HG03064 (cell line): ENCODE data around the gene RSRC1.
"Not testable (repeated sequence)": the region's sequence is repeated elsewhere in the genome, so short reads cannot be mapped to it uniquely, and the experiment has no call there.

Source experiments
- ATAC-seq: cut with Tn5 transposase; IDR thresholded peaks from one replicate; pipeline ENCODE4 v1.9.1; 2021; ENCODE audit warnings: low read depth; ENCODE audit not compliant: unreplicated experiment

RSRC1 gene

DNA sequence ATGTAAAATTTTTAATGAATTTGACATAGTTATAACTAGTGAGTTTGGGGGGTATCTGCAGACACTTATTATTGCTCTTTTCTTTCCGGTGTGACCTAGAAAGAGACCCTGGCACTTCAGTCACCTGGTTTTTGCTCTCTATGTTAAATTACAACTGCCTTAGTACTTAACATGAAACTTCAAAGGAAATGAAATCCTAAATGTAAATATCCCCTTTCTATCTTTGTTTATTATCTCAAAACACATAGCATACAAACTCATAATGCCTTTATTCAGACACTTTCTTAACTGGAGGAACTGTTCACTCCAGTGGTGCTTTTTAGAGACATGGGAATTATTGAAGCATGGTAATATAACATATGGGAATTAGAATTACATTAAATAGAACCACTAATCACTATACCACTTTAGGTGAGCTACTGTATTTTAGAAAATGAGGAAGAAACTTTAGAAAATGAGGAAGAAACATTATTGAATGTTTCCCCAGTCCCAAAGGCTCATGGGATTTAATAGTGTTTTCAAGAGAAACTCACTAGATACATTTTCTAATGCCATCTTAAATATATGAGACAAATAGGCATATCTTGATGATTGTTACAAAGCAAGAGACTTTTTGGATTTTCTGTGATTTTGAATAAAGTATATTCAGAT is 341.6 kb downstream of the RSRC1 start:
- ATAC-seq, result no peak

DNA sequence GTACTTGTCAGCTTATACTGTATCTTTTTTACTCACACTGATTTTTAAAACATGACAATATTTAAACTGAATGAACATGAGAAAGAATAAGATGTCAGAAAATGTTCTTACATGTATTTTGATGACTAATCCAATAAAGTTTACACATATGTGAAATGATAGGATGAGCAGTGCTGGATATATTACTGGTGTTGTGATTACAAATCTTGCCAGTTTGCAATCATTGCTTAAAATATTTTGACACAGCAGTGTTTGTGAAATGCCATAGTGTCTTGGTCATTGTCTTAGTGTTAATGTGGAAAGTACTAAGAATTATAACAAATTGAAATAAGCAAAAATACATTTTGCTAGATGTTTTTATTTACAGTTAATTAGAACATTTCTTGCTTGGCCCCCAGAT is 342.4 kb downstream of the RSRC1 start:
- ATAC-seq, result no peak

DNA sequence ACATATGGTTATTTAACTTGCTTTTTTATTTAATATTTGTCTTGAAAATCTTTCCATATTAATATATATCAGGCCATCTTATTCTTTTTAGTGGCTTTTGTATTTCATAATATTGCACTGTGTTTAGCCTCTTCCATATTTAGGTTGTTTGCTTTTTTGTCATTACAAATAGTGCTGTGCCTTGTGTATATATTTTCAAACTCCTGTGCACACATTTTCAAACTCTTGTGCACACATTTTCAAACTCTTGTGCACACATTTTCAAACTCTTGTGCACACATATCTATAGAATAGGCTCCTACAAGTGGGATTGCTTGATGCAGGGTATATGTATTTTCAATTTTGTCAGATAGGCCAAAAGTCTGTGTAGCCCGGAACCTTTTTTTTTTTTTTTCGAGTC is 343.1 kb downstream of the RSRC1 start:
- no peak for ATAC-seq

DNA sequence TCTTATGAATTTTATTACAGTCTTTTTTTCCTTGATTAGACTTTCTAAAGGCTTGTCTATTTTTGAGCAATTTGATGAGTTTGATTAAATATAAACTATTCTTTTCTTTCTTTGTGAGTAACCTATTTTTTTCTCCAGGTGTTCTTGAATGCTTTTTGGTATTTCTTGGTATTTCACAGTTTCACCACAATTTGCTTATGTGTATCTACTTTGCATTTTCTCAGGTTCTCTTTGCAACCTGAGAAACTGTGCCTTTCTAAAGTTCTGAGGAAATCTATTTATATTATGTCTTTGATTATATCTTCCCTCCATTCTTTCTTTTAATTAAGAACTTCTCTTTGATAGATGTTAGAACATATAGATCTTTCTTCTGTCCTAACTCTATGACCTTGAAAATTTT is 344.0 kb downstream of the RSRC1 start:
- ATAC-seq, result no peak

DNA sequence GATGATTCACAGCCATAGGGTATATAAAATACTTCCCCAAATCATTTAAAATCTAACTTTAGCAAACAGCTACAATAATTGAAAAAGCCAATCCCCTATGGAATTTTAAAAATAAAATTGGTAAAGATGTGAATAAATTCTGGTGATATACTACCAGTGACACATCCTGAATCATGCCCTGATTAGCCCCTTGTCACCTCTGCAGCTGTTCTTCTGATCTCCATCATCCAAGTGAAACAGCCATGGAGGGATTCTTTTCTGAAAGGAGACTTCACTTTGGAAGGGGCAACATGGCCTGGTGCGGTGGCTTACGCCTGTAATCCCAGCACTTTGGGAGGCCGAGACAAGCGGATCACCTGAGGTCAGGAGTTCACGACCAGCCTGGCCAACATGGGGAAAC is 345.5 kb downstream of the RSRC1 start:
- no peak for ATAC-seq

DNA sequence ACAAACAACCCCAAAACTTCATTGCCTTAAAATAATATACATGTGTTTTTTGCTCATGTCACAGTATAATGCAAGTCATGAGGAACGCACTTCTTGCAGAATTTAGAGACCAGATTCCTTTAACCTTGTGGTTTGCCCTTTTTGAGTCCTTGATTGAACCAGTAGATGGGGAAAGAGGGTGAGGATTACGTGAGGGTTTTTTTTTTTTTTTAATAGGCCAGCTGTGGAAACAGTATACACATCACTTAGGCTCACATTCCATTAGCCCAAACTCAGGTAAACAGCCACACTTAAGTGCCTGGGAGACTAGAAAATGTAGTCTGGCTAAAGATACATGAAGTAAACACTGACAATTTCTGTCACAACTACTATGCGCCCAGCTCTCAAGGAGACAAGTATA is 346.2 kb downstream of the RSRC1 start:
- ATAC-seq, result no peak

DNA sequence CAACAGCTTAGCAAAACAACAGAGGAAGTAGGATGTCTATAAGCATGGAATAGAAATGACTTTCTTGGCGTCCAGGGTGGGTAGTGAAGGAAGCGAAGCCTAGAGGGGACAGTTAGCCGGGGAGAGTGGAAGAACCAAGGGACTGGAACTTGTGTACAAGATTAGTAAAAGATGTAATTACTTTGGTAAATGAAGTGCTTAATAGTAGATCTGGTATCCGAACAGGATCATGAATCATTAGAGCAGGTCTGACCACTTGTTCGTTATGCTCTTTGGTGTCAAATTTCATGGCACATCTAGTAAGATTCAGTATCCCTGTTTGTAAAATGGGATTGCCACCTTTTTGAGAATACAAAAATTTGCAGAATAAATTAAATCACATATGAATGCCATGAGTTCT is 348.6 kb downstream of the RSRC1 start:
- no peak for ATAC-seq

DNA sequence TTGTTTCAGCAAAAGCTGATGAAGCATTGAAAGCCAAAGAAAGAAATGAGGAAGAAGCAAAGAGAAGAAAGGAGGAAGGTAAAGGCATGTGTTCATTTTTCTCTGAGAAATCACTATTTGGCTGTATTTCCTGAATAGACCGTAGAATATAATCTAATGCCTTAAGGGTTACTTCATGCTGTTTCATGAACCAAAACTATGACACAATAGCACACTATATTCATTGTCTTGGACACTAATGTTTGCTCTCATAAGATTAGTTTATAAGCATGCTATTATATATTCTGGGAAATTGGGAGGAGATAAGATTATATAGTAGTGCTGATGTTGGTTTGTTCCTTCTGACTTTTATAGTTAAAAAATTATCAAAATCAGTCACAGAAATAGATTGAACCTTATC is 351.0 kb downstream of the RSRC1 start:
- no peak for ATAC-seq

DNA sequence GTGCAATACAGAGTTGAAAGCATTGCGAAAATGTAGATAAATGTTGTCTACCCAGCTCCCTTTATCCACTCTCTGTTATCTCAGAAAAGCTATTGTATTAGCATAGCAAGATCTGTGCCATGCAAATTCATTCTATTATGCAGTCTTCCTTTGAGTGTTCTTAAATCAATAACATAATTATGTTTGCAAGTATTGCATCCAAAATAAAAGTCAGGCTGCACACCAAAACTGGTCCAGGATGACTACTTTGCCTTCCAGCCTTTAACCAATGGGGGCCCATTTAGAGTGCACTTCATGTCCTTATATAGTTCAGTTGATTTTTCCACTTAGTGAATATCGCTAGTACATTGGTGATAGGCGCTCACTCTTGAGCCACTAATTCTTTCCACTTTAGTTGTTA is 353.7 kb downstream of the RSRC1 start:
- ATAC-seq, result no peak

DNA sequence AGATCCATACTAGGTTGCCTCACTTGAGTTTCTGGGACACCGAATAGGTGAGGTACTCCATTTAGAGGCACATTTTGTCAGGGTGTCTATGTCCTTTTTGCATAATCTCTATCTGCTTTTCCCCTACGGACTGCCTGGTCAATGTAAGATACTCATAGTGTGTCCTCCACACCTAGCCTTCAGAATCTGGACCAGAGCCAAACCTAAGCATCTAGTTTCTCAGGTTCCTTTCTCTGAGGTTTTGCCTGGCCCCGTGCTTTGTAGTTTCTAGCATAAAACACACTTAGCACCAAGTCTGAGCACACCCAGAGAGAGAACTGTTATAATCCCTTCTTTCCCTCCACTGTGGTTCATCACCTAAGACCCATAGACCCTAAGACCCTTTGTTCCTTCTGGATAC is 355.2 kb downstream of the RSRC1 start:
- peak; percentile 78 for ATAC-seq

DNA sequence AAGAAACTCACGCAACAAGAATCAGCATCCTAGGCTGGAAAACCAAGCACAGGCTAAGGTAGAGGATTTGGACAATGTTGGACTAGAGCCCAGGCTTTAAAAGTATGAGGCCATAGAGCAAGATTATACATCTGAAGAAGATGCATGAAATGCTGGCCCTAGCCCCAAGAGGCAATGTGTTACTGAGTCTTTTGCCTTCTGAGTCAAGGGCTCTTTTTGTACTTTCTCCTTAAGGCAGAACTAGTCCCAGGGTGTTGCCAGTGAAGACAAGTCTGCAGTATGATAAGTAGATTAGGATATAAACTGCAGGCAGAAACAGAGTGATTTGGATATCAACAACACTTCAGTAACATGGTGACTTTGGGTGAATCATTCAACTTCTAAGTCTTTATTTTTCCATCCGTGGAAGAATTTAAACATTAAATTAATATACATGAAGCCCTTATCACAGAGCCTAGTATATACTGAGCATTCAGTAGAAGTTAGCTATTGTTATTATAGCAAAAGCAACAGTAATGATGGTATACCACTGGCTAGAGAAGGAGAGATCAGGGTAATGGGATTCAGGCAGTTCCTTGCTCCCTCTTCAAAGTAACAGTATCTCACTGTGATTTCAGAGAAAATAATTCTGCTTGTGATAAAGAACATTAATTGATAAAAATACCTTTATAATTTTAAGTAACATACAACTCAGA is 361.2 kb downstream of the RSRC1 start:
- ATAC-seq, result no peak

DNA sequence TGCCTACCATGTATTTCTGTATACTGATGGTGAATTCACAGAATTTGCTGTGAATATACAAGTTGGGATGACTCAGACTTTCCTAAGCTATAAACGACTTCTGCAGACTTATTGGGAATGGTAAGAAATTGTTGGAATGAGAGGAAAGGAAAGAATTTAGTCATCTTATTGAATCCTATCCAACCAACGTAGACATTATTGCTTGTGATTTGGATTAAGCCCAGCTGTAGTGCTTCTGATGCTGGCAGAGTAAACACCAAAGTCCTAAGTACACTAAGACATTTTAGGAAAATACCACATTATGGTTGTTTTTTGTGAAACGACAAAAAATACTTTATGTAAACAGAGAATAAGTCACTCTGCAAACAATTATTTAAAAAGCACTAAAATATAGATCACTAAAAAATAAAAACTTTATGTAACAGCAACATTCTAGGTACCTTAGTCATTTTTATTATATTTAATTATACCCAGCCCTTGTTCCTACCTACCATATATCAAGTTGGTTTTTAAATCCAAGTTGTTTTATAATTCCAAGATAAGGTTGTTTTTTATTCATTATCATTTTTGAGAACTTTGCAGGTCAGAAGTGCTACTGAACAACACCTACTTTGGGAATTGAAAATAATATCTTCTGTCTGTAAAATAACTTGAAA is 361.9 kb downstream of the RSRC1 start:
- ATAC-seq, result no peak

DNA sequence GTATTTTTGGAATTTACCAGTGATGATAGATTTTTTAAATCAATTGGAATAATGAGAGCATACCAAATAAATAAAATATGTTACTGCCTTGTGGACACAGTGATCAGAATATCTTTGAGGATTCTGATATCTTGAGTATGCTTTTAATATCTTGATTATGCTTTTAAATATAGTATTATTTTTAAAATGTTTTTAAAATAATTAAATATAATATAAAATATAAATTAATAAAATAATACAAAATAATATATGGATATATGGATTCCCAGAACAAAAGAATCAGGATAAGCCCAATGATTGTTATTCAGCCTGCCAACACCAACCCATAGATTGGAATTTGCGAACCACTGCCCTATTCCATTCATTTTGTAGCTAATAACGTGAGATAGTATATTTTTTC is 369.2 kb downstream of the RSRC1 start:
- no peak for ATAC-seq

DNA sequence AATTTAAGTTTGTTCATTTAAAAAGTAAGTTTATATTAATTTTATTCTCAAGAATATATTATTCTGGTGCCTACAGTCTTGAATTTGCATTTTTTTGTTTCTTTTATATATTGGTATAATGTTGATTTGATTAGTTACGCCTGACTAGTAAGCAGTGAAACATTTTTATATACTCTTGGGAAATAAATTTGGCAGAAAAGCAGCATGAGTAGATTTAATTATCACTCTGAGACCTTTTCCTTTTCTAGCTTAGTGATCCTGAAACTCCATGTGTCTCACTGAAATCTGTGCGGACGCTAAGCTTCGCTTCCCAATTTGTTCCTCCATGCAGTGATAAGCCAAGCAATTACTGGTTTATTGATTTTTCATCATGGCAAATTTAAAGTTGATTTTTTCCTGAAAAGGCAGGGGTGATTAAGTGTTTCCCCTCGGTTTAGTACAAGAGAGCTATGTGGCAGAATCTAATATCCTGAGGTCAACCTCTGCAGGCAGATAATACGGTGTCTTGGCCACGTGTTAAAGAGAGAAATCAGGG is 373.9 kb downstream of the RSRC1 start:
- no peak for ATAC-seq

DNA sequence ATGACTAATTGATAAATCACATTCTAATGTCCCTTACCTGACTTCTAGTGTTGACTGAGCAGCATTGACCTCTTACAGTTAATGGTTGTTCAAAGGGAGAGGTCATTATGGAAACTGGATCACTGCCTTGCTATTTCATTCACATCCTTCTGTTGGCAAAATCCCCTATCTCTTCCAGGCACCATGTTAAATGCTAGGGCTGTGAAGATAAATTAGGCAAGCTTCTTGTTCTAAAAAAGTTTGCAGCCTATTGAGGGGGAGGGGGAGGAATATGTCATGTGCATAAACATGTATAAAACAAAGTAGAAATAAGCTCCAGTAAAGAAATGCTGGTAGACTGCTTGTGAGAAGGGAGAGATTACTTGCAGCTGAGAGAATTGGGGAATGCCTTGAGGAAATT is 376.3 kb downstream of the RSRC1 start:
- no peak for ATAC-seq

DNA sequence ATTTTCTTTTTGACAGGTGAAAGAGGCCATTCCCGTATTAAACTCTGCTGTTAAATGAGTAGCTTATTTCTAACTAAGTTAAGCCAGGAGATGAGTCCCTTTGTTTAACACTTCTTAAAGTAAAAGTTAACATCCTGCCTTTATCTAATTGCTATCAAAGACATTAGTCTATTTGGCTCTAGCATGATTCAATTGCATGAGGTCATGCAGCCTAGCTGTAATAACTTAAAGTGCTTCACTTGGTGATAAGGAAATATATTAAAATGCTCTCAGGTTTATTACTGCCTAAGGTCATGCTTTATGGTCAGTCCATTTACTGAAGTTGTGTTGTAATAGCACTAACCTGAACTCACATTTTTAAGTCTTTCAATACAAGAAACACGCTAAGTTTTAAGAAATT is 378.8 kb downstream of the RSRC1 start:
- ATAC-seq, result no peak

DNA sequence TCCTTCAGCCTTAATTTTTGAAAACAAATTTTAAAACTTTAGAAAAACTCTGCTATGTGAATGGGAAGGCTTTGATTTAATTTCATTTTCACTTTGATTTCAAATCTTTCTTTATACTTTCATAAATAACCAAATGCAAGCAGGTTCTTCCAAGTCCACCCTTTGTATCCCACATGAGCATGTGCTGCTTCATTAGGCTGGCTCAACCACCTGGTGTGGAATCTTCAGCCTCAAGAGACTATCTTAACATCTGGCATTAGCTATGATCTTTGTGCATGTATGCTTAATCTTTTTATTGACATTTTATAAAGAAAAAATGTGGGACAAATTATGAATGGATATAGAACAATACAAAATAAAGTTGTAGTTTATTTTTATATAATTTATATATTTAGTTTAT is 379.3 kb downstream of the RSRC1 start:
- ATAC-seq, result no peak

DNA sequence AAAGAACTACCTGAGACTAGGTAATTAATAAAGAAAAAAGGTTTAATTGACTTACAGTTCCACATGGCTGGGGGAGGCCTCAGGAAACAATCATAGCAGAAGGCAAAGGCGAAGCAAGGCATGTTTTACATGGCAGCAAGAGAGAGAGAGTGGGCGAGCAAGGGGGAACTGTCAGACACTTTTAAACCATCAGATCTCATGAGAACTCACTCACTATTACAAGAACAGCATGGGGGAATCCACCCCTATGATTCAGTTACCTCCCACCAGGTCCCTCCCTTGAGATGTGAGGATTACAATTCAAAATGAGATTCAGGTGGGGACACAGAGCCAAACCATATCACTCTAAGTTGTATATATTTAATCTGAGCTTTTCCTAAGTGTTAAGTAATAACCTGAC is 382.1 kb downstream of the RSRC1 start:
- ATAC-seq, result no peak

DNA sequence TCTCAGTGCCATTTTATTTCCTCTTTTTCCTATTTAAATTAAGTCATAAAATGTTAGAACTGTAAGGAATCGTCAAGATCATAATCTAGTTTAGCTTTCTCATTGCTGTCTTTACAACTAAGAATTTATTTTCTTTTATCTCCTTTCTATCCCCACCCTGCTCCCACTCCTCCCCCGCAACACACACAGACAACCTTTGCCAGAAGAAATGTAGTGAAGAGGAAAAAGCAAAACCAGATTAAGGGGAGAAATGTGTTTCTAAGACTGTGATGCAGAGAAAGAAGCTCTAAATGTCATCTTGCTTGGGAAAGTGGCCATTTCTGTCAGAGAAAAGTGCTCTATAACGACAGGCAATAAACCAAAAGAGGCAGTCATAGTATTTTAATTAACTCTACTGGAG is 382.8 kb downstream of the RSRC1 start:
- no peak for ATAC-seq

DNA sequence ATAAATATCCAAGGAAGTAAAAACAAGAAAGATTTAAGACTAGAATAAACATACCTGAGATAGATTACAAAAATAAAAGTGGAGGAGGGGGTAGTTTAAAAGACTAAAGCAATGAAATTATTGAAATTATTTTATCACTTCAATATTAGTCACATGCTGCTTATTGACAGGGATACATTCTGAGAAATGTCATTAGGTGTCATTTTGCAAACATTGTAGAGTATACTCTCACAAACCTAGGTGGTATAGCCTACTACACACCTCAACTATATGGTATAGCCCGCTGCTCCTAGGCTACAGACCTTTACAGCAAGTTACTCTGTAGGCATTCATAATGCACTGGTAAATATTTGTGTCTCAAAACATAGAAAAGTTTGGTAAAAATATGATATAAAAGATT is 384.0 kb downstream of the RSRC1 start:
- ATAC-seq, result no peak

DNA sequence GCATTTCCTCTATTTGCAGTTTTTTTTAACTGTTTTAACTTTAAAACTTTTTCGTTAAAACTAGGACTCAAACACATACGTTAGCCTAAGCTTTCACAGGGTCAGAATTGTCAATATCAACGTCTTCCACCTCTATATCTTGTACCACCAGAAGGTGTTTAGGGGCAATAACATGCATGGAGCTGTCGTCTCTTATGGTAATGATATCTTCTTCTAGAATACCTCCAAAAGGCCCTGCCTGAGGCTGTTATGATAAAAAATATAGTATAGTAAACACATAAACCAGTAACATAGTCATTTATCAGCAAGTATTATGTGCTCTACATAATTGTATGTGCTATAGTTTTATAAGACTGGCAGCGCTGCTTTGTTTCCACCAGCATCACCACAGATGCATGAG is 384.8 kb downstream of the RSRC1 start:
- no peak for ATAC-seq

DNA sequence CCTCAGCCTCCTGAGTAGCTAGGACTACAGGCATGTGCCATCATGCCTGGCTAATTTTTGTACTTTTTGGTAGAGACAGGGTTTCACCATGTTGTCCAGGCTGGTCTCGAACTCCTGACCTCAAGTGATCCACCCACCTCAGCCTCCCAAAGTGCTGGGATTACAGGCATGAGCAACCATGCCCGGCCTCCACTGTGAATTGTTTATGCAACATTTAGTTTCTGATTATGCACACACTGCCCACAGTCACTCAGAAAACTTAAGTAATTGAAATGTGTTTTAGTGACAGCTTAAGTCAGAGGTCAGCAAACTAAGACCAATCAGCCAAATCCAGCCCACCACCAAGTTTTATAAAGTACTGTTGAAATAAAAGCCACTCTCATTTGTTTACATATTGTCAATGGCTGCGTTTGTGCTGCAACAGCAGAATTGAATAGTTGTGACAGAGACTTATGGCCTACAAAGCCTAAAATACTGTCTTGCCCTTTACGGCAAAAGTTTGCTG is 385.6 kb downstream of the RSRC1 start:
- not testable (repeated sequence) for ATAC-seq
